CD8-positive, alpha-beta memory T cell (primary cell): ENCODE measurements around the gene PCDH19. TPM values are rescaled to one million over a fixed set of nuclear protein-coding genes. Genes with fewer than 3 reads are reported as not detected.

Source experiments
- CTCF ChIA-PET: fragments of 350-600 bp; sonication (Branson Sonifier 250); formaldehyde crosslinking; loops from one replicate; lab custom pipeline; 2021; ENCODE audit warnings: antibody characterized with exemption; lab: Charles Lee
- POLR2A ChIA-PET: fragments of 350-600 bp; sonication (Branson Sonifier 250); formaldehyde crosslinking; loops from one replicate; lab custom pipeline; 2021; ENCODE audit warnings: antibody characterized with exemption; lab: Charles Lee
- DNase-seq, 5 donors: peaks; one replicate each; pipeline versions ENCODE4 v3.0.0 to v3.0.0-alpha.2; 2020 to 2022; ENCODE audit warnings: mixed read lengths in 1 of 5
- H3K27ac ChIP-seq: one replicate; pipeline ENCODE4 v1.7.0; 2013; ENCODE audit warnings: low read depth, mild to moderate bottlenecking, low read length, moderate library complexity
- H3K27me3 ChIP-seq: 2 replicates; pipeline ENCODE4 v1.7.0; 2013; ENCODE audit warnings: low read length, mild to moderate bottlenecking; ENCODE audit not compliant: insufficient read depth, poor library complexity, severe bottlenecking
- H3K36me3 ChIP-seq: 2 replicates; pipeline ENCODE4 v1.7.0; 2013; ENCODE audit warnings: mild to moderate bottlenecking, low read length, moderate library complexity; ENCODE audit not compliant: insufficient read depth
- H3K4me1 ChIP-seq: 2 replicates; pipeline ENCODE4 v1.7.0; 2013; ENCODE audit warnings: mild to moderate bottlenecking, low read length, moderate library complexity; ENCODE audit not compliant: insufficient read depth
- H3K4me3 ChIP-seq: 2 replicates; pipeline ENCODE4 v1.7.0; 2013; ENCODE audit warnings: mild to moderate bottlenecking, low read length
- H3K9me3 ChIP-seq: 2 replicates; pipeline ENCODE4 v1.7.0; 2013; ENCODE audit warnings: mild to moderate bottlenecking, low read length
- H3K27ac Mint-ChIP-seq, 8 donors: one replicate each; pipeline ENCODE4 v1.8.0; 2020 to 2021; ENCODE audit warnings: mixed read lengths in 8 of 8, mild to moderate bottlenecking in 6 of 8, inconsistent platforms in 3 of 8, moderate library complexity in 3 of 8
- H3K27me3 Mint-ChIP-seq, 2 donors: one replicate each; pipeline ENCODE4 v1.8.0; 2020 to 2021; ENCODE audit warnings: mixed read lengths in 2 of 2, mild to moderate bottlenecking in 1 of 2, moderate library complexity in 1 of 2
- H3K36me3 Mint-ChIP-seq, 3 donors: one replicate each; pipeline ENCODE4 v1.8.0; 2020 to 2021; ENCODE audit warnings: mixed read lengths in 3 of 3, inconsistent platforms in 1 of 3, mild to moderate bottlenecking in 1 of 3
- H3K4me1 Mint-ChIP-seq, 3 donors: one replicate each; pipeline ENCODE4 v1.8.0; 2020 to 2021; ENCODE audit warnings: mixed read lengths in 3 of 3, inconsistent platforms in 1 of 3, mild to moderate bottlenecking in 1 of 3
- H3K4me3 Mint-ChIP-seq, 7 donors: one replicate each; pipeline ENCODE4 v1.8.0; 2020 to 2021; ENCODE audit warnings: mixed read lengths in 7 of 7, mild to moderate bottlenecking in 6 of 7, moderate library complexity in 4 of 7, inconsistent platforms in 2 of 7
- H3K9me3 Mint-ChIP-seq, 5 donors: one replicate each; pipeline ENCODE4 v1.8.0; 2020 to 2022; ENCODE audit warnings: mixed read lengths in 5 of 5, mild to moderate bottlenecking in 3 of 5, moderate library complexity in 2 of 5, inconsistent platforms in 1 of 5
- polyA plus RNA-seq: library from polyadenylated mRNA; unstranded; fragments of 300-500 nt; fragmentation: Illumina TruSeq; gene quantifications from one replicate; pipeline ENCODE4 v1.2.3, GENCODE V29; 2021
- total RNA-seq, 2 experiments: library from RNA; stranded (reverse); gene quantifications; one replicate each; pipeline ENCODE4 v1.2.3, GENCODE V29; 2021

The PCDH19 gene
- total and polyA plus RNA-seq, 3 experiments from 2014 or later, result not detected

DNA sequence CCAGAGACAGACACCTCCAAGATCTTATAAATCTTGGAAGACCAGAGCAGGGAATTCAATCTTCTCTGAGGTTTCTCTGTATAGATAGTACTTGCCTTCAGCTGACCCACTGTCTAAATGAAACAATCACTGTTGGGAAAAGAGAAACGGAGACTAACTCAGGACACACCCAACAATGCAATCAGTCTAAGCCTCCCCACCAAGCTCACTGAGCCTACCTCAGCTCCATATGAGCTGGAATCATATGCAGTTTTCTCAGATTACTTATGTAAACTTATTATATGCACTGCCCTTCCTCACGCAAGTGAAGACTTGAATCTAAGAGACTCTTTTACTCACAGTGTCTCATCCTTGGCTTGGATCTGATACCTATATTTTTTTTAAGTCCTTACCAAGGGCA lies 110.5 kb downstream of the PCDH19 start:
- Histone ChIP-seq H3K4me3 (no peak overlapping the region), H3K4me1 (no peaks in the 10 kb centered on the region), H3K27ac (no peak overlapping the region), H3K27me3 (no peaks in the 10 kb centered on the region), H3K9me3 (no peaks in the 10 kb centered on the region), H3K36me3 (no peaks in the 10 kb centered on the region)
- CTCF ChIA-PET, result no interaction called here
- no peak for DNase-seq
- H3K4me1 Mint-ChIP-seq, result no peaks in the 10 kb centered on the region
- no peaks in the 10 kb centered on the region for H3K36me3 Mint-ChIP-seq
- H3K27ac Mint-ChIP-seq, result no peak overlapping the region
- H3K9me3 Mint-ChIP-seq, result peaks cover 0 to 4% (median 0%) of the 10 kb centered on the region in 5 donors
- H3K4me3 Mint-ChIP-seq, result no peak overlapping the region
- POLR2A ChIA-PET, result no interaction called here
- peaks cover 0 to 11% of the 10 kb centered on the region in 2 donors for H3K27me3 Mint-ChIP-seq

DNA sequence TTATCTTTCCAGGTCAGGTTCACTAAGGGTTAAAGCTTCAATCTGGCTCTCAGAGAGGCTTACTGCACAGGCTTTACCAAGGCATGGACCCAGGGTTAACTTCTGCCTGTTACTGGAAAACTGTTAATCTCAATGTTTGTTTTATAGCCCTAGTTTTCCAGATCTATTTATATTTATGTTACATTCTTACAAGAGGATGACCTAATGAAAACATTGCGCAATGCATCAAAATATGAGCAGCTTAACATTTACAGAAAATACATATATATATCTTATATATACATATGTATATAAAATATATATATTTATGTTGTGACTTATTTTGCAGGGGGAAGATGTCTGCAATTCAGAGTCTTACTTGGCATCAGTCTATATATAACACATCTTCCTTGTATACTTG lies 112.3 kb downstream of the PCDH19 start:
- H3K4me3 Mint-ChIP-seq, result no peak overlapping the region
- no peaks in the 10 kb centered on the region for H3K9me3 ChIP-seq
- H3K27ac ChIP-seq, result no peak overlapping the region
- POLR2A ChIA-PET, result no interaction called here
- H3K27me3 ChIP-seq, result no peaks in the 10 kb centered on the region
- no peak overlapping the region for H3K4me3 ChIP-seq
- H3K9me3 Mint-ChIP-seq, result peaks cover 0 to 4% (median 0%) of the 10 kb centered on the region in 5 donors
- peaks cover 0 to 7% of the 10 kb centered on the region in 2 donors for H3K27me3 Mint-ChIP-seq
- no peaks in the 10 kb centered on the region for H3K4me1 ChIP-seq
- H3K36me3 ChIP-seq, result no peaks in the 10 kb centered on the region
- CTCF ChIA-PET, result no interaction called here
- H3K36me3 Mint-ChIP-seq, result no peaks in the 10 kb centered on the region
- no peak for DNase-seq
- H3K4me1 Mint-ChIP-seq, result no peaks in the 10 kb centered on the region
- H3K27ac Mint-ChIP-seq, result no peak overlapping the region

DNA sequence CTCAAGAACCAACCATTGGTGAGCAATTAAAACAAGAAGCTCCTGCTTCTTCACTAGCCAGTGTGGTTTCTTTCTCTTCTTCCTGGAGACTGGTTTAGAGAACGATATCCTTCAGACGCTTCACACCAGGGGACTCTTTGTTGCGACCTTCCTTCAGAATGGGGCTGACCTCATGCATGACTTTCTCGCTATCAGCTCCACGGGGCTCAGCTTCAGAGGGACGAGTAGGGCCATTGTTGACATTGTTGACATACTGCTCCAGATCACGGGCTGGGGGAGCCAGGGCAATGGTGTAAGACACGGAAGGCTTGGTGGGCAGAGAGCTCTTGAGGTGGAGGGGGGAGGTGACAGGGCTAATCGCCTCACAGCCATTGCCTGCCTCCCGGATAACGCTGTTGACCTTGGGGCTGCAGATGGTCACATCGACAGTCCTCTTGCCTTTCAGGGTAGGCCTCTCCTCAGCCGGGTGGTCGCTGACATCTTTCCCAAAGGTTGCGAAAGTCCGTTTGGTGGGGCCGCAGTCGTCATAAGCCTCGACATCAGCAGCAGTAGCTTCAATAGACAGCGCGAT lies 113.8 kb downstream of the PCDH19 start:
- H3K4me1 ChIP-seq, result no peaks in the 10 kb centered on the region
- H3K4me1 Mint-ChIP-seq, result no peaks in the 10 kb centered on the region
- H3K9me3 Mint-ChIP-seq, result peaks cover 0 to 4% (median 0%) of the 10 kb centered on the region in 5 donors
- no peak overlapping the region for H3K27ac ChIP-seq
- ChIA-PET CTCF (no interaction called here), POLR2A (no interaction called here)
- peaks cover 0 to 7% of the 10 kb centered on the region in 2 donors for H3K27me3 Mint-ChIP-seq
- H3K27ac Mint-ChIP-seq, result no peak overlapping the region
- no peaks in the 10 kb centered on the region for H3K27me3 ChIP-seq
- H3K36me3 ChIP-seq, result no peaks in the 10 kb centered on the region
- no peak for DNase-seq
- no peak overlapping the region for H3K4me3 ChIP-seq
- H3K4me3 Mint-ChIP-seq, result no peak overlapping the region
- H3K36me3 Mint-ChIP-seq, result no peaks in the 10 kb centered on the region
- H3K9me3 ChIP-seq, result no peaks in the 10 kb centered on the region

DNA sequence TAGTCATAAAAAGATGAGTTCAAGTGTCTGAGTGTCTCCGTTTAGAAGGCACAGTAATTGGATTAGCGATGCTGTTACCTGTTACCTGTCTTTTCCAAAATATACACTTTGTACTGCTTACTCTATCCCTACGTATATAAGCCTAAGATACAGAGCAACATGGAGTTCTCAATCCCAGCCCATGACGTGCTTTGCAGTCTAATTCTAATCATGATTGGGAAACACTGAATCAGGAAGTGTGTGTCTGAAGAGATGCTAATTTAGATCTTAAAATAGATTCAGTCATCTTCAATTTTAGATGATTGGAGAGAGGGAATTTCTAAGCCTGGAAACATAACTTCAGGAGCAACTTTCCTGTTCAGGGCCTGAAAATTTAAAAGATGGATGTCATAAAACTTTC lies 115.1 kb downstream of the PCDH19 start:
- Histone ChIP-seq H3K27me3 (no peaks in the 10 kb centered on the region), H3K27ac (no peak overlapping the region), H3K36me3 (no peaks in the 10 kb centered on the region), H3K9me3 (no peaks in the 10 kb centered on the region), H3K4me3 (no peak overlapping the region), H3K4me1 (no peaks in the 10 kb centered on the region)
- Mint-ChIP-seq H3K27me3 (peaks cover 0 to 5% of the 10 kb centered on the region in 2 donors), H3K9me3 (peaks cover 0 to 4% (median 0%) of the 10 kb centered on the region in 5 donors), H3K4me3 (no peak overlapping the region), H3K27ac (no peak overlapping the region), H3K36me3 (no peaks in the 10 kb centered on the region), H3K4me1 (no peaks in the 10 kb centered on the region)
- DNase-seq, result no peak
- CTCF ChIA-PET, result no interaction called here
- POLR2A ChIA-PET, result no interaction called here

DNA sequence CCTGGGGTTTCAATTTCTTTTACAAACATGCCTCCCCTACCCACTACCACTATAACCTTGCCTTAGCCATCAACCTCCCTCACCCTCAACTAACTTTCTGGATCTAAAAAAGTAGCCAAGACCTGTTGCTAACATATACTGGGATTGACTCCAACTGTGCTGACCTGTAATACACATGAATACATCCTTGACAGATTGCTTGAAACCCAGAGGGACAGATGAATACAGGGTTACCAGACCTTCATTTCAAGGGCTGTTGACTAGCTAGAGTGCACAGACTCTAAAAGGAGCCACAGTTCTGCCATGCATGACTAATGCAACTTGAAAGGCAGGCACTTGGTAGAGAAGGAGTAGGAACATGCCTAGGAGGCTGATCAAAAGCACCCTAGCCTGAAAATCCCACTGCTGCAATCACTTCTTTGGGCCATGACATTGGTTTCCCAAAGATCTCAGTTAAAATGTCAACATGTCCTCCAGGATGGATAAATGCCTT lies 121.0 kb downstream of the PCDH19 start:
- Histone ChIP-seq H3K4me1 (no peaks in the 10 kb centered on the region), H3K27me3 (no peaks in the 10 kb centered on the region), H3K27ac (no peak overlapping the region), H3K4me3 (no peak overlapping the region), H3K9me3 (no peaks in the 10 kb centered on the region), H3K36me3 (no peaks in the 10 kb centered on the region)
- ChIA-PET POLR2A (no interaction called here), CTCF (no interaction called here)
- Mint-ChIP-seq H3K27me3 (peaks cover 0 to 3% of the 10 kb centered on the region in 2 donors), H3K27ac (no peak overlapping the region), H3K4me1 (no peaks in the 10 kb centered on the region), H3K36me3 (no peaks in the 10 kb centered on the region), H3K9me3 (no peaks in the 10 kb centered on the region), H3K4me3 (no peak overlapping the region)
- DNase-seq, result no peak

DNA sequence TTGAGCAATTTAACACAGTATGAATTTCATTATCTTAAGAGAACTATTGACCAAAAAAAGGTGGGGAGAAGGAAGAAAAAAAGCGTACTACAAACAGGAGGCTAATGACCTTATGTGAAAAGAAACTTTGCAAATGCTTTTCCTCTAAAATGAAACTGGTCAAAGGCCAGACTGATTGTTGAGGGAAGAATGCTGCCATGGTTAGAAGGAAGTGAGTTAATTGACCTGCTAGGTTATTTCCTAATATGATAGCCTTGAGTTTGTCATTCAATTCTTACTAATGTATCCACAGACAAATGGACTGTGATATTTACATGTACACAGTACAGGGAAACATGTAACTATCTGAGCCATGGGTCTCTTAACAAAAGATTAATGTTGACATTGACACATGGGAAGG lies 132.8 kb downstream of the PCDH19 start:
- Mint-ChIP-seq H3K4me1 (no peaks in the 10 kb centered on the region), H3K9me3 (peaks cover 0 to 3% (median 2%) of the 10 kb centered on the region in 5 donors), H3K27ac (no peak overlapping the region), H3K4me3 (no peak overlapping the region), H3K27me3 (no peaks in the 10 kb centered on the region), H3K36me3 (no peaks in the 10 kb centered on the region)
- no peak for DNase-seq
- ChIA-PET CTCF (no interaction called here), POLR2A (no interaction called here)
- H3K27ac ChIP-seq, result no peak overlapping the region
- no peaks in the 10 kb centered on the region for H3K36me3 ChIP-seq
- H3K4me1 ChIP-seq, result no peaks in the 10 kb centered on the region
- H3K27me3 ChIP-seq, result no peaks in the 10 kb centered on the region
- no peaks in the 10 kb centered on the region for H3K9me3 ChIP-seq
- H3K4me3 ChIP-seq, result no peak overlapping the region

DNA sequence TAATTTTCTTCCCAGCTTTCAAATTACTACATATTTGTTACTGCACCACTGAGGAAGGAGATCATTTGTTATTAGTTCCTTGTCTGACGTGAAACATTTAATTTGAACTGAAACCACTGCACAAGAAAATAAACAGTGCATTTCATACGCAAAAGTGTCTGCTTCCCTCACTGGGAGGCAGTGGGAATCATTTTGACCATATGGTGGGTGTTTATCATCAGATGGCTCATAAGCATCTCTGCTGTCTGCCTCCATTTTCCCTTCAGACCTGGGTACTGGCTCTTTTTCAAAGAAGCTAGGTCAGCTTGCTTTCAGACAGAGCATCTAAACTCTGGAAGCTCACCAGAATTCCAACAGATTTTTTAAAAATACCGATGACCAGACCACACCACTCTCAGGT lies 135.2 kb downstream of the PCDH19 start:
- H3K4me3 ChIP-seq, result no peak overlapping the region
- H3K27me3 ChIP-seq, result no peaks in the 10 kb centered on the region
- no peaks in the 10 kb centered on the region for H3K4me1 Mint-ChIP-seq
- no peak overlapping the region for H3K27ac Mint-ChIP-seq
- no peak overlapping the region for H3K4me3 Mint-ChIP-seq
- no peaks in the 10 kb centered on the region for H3K9me3 ChIP-seq
- H3K36me3 ChIP-seq, result no peaks in the 10 kb centered on the region
- H3K36me3 Mint-ChIP-seq, result no peaks in the 10 kb centered on the region
- H3K27ac ChIP-seq, result no peak overlapping the region
- peaks cover 0 to 2% of the 10 kb centered on the region in 2 donors for H3K27me3 Mint-ChIP-seq
- no peak for DNase-seq
- ChIA-PET CTCF (no interaction called here), POLR2A (no interaction called here)
- no peaks in the 10 kb centered on the region for H3K4me1 ChIP-seq
- peaks cover 0 to 5% (median 3%) of the 10 kb centered on the region in 5 donors for H3K9me3 Mint-ChIP-seq

DNA sequence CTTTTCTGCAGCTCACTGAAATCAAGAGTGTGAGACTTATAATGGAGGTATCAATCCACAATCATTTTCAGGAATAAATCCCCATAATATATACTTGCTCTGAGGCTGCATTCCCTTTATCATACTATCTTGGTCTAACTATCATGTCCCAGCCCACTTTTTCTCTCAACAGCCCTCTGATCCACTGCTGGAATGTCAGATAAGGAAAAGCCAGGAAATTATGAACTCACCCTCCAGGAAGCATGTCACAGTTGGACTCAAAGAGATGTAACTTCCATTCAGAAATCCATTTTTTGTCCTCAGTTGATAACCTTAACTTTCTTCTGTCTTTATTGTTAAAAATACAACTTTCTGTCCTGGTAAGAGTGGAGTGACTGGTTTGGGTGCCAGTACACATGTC lies 144.9 kb downstream of the PCDH19 start:
- Histone ChIP-seq H3K36me3 (no peaks in the 10 kb centered on the region), H3K27ac (no peak overlapping the region), H3K4me3 (no peak overlapping the region), H3K9me3 (no peaks in the 10 kb centered on the region), H3K27me3 (no peaks in the 10 kb centered on the region), H3K4me1 (no peaks in the 10 kb centered on the region)
- Mint-ChIP-seq H3K4me1 (no peaks in the 10 kb centered on the region), H3K27ac (no peak overlapping the region), H3K27me3 (peaks cover 0 to 7% of the 10 kb centered on the region in 2 donors), H3K9me3 (peaks cover 0 to 5% (median 2%) of the 10 kb centered on the region in 5 donors), H3K4me3 (no peak overlapping the region), H3K36me3 (no peaks in the 10 kb centered on the region)
- ChIA-PET CTCF (no interaction called here), POLR2A (no interaction called here)
- no peak for DNase-seq
